ENCODE measurements around the gene ZNF385B. TPM values are rescaled to one million over a fixed set of nuclear protein-coding genes. Genes with fewer than 3 reads are reported as not detected.

ZNF385B gene
- total and polyA plus RNA-seq, 3 donors from 2014 or later: 28.1 to 40.3 (median 37.4) TPM

- no peak overlapping the region for H3K27ac ChIP-seq
- 79 to 86% methylated on average over 7 to 8 of the region's 8 CpGs for WGBS, 2 donors
- intact Hi-C loops (cut with DNase I; ENCODE audit: low total_unique reads): no loop called here
- H3K4me1 ChIP-seq: peaks cover 4% of the 10 kb centered on the region
- DNase-seq: no peak
- H3K9me3 ChIP-seq: no peaks in the 10 kb centered on the region
- no peaks in the 10 kb centered on the region for H3K27me3 ChIP-seq
- no peaks in the 10 kb centered on the region for H3K36me3 ChIP-seq (ENCODE audit: low read depth, missing control alignments)
- TF ChIP-seq CTCF (IDR thresholded peaks at IDR 0.05) (no peak), POLR2A (IDR thresholded peaks at IDR 0.05) (no peak)
- no peak overlapping the region for H3K4me3 ChIP-seq
These were observed 92.1 kb downstream of the ZNF385B start for GRCh38 chr2:179769323-179769722.

GRCh38 chr2:179768765-179769164, 92.6 kb downstream of the ZNF385B start:
- 22 to 29% methylated on average over 1 of the region's 1 CpG for WGBS, 2 donors
- no peaks in the 10 kb centered on the region for H3K36me3 ChIP-seq (ENCODE audit: low read depth, missing control alignments)
- TF ChIP-seq POLR2A (IDR thresholded peaks at IDR 0.05): no peak
- TF ChIP-seq CTCF (IDR thresholded peaks at IDR 0.05): no peak
- no peak overlapping the region for H3K27ac ChIP-seq
- no peak overlapping the region for H3K4me3 ChIP-seq
- DNase-seq: no peak
- no peaks in the 10 kb centered on the region for H3K9me3 ChIP-seq
- H3K27me3 ChIP-seq: no peaks in the 10 kb centered on the region
- intact Hi-C loops (cut with DNase I; ENCODE audit: low total_unique reads): no loop called here
- peaks cover 4% of the 10 kb centered on the region for H3K4me1 ChIP-seq

GRCh38 chr2:179765666-179766065, 95.7 kb downstream of the ZNF385B start:
- Histone ChIP-seq H3K36me3 (ENCODE audit: low read depth, missing control alignments) (no peaks in the 10 kb centered on the region), H3K27me3 (no peaks in the 10 kb centered on the region), H3K4me3 (no peak overlapping the region), H3K9me3 (no peaks in the 10 kb centered on the region), H3K27ac (no peak overlapping the region), H3K4me1 (peaks cover 4% of the 10 kb centered on the region)
- WGBS, 2 donors: 88% methylated on average over 2 of the region's 2 CpGs
- intact Hi-C loops (cut with DNase I; ENCODE audit: low total_unique reads): no loop called here
- DNase-seq: no peak
- TF ChIP-seq CTCF (IDR thresholded peaks at IDR 0.05) (no peak), POLR2A (IDR thresholded peaks at IDR 0.05) (no peak)

- WGBS, 2 donors: 79 to 96% methylated on average over 1 of the region's 1 CpG
- peaks cover 4% of the 10 kb centered on the region for H3K4me1 ChIP-seq
- no peak overlapping the region for H3K27ac ChIP-seq
- no peak for TF ChIP-seq POLR2A (IDR thresholded peaks at IDR 0.05)
- DNase-seq: no peak
- no peaks in the 10 kb centered on the region for H3K27me3 ChIP-seq
- intact Hi-C loops (cut with DNase I; ENCODE audit: low total_unique reads): no loop called here
- no peaks in the 10 kb centered on the region for H3K9me3 ChIP-seq
- H3K4me3 ChIP-seq: no peak overlapping the region
- no peaks in the 10 kb centered on the region for H3K36me3 ChIP-seq (ENCODE audit: low read depth, missing control alignments)
These were observed 96.7 kb downstream of the ZNF385B start for GRCh38 chr2:179764710-179765109.

GRCh38 chr2:179758636-179759035, 102.8 kb downstream of the ZNF385B start:
- H3K27ac ChIP-seq: no peak overlapping the region
- TF ChIP-seq POLR2A (IDR thresholded peaks at IDR 0.05) (no peak), CTCF (IDR thresholded peaks at IDR 0.05) (no peak)
- H3K4me3 ChIP-seq: no peak overlapping the region
- no peaks in the 10 kb centered on the region for H3K4me1 ChIP-seq
- no peaks in the 10 kb centered on the region for H3K9me3 ChIP-seq
- intact Hi-C loops (cut with DNase I; ENCODE audit: low total_unique reads): loop anchor here (10.0 kb wide), 1 partner anchor 334 kb away; no protein-coding TSS in a partner anchor
- 91 to 97% methylated on average over 3 of the region's 3 CpGs for WGBS, 2 donors
- no peaks in the 10 kb centered on the region for H3K27me3 ChIP-seq
- H3K36me3 ChIP-seq (ENCODE audit: low read depth, missing control alignments): no peaks in the 10 kb centered on the region
- DNase-seq: no peak
